ENCODE measurements around the gene SYS1.

DNA sequence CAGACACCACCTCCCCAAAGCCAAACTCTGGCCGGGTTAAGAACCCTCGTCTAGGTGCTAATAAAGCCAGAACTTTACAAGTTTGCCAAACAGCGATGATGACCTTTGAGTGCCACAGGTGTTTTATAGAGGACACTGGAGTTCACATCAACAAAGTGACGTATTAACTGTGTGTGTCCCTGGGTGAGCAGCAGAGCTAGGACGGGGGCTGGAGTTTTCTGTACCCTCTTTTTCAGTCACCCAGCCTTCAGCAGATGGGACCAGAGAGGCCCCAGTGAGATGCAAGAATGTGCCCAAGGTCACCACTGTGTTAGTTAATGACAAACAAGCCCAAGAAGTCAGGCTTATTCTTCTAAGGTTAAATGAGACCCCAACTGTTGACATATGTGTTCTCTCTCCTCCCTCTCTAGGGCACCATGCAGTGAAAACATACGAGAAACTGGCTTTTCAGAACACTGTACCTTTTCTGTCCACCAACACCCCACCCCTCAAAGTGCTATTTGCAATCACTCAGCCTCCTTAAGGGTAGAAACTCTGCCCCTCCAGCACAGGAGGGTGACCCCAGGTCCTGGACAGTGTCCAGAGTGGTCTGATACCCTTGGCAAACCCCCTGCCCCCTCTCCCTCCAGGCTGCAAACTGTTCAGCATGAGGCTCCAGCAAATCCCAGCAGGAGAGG is 20.0 kb upstream of the SYS1 start:
- TF ChIP-seq, protein P1, sequence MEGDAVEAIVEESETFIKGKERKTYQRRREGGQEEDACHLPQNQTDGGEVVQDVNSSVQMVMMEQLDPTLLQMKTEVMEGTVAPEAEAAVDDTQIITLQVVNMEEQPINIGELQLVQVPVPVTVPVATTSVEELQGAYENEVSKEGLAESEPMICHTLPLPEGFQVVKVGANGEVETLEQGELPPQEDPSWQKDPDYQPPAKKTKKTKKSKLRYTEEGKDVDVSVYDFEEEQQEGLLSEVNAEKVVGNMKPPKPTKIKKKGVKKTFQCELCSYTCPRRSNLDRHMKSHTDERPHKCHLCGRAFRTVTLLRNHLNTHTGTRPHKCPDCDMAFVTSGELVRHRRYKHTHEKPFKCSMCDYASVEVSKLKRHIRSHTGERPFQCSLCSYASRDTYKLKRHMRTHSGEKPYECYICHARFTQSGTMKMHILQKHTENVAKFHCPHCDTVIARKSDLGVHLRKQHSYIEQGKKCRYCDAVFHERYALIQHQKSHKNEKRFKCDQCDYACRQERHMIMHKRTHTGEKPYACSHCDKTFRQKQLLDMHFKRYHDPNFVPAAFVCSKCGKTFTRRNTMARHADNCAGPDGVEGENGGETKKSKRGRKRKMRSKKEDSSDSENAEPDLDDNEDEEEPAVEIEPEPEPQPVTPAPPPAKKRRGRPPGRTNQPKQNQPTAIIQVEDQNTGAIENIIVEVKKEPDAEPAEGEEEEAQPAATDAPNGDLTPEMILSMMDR (conservative IDR thresholded peaks at IDR 0.05; ENCODE audit: low read depth in 2 of 2) = no peak
- TF ChIP-seq EZH2phosphoT487 (IDR thresholded peaks at IDR 0.05; ENCODE audit: unreplicated experiment) = no peak
- TF ChIP-seq NANOG (IDR thresholded peaks at IDR 0.05; ENCODE audit: borderline replicate concordance) = no peak
- TF ChIP-seq, protein P2, sequence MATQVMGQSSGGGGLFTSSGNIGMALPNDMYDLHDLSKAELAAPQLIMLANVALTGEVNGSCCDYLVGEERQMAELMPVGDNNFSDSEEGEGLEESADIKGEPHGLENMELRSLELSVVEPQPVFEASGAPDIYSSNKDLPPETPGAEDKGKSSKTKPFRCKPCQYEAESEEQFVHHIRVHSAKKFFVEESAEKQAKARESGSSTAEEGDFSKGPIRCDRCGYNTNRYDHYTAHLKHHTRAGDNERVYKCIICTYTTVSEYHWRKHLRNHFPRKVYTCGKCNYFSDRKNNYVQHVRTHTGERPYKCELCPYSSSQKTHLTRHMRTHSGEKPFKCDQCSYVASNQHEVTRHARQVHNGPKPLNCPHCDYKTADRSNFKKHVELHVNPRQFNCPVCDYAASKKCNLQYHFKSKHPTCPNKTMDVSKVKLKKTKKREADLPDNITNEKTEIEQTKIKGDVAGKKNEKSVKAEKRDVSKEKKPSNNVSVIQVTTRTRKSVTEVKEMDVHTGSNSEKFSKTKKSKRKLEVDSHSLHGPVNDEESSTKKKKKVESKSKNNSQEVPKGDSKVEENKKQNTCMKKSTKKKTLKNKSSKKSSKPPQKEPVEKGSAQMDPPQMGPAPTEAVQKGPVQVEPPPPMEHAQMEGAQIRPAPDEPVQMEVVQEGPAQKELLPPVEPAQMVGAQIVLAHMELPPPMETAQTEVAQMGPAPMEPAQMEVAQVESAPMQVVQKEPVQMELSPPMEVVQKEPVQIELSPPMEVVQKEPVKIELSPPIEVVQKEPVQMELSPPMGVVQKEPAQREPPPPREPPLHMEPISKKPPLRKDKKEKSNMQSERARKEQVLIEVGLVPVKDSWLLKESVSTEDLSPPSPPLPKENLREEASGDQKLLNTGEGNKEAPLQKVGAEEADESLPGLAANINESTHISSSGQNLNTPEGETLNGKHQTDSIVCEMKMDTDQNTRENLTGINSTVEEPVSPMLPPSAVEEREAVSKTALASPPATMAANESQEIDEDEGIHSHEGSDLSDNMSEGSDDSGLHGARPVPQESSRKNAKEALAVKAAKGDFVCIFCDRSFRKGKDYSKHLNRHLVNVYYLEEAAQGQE (IDR thresholded peaks at IDR 0.05; ENCODE audit: unreplicated experiment) = no peak
- no peak for TF ChIP-seq CREB1 (CRISPR knock-in tag; IDR thresholded peaks at IDR 0.05; ENCODE audit: low read depth)
- TF ChIP-seq JUNB (IDR thresholded peaks at IDR 0.05; ENCODE audit: unreplicated experiment) = no peak
